Measurements from ENCODE around the gene ELP4.

The ELP4 gene

DNA sequence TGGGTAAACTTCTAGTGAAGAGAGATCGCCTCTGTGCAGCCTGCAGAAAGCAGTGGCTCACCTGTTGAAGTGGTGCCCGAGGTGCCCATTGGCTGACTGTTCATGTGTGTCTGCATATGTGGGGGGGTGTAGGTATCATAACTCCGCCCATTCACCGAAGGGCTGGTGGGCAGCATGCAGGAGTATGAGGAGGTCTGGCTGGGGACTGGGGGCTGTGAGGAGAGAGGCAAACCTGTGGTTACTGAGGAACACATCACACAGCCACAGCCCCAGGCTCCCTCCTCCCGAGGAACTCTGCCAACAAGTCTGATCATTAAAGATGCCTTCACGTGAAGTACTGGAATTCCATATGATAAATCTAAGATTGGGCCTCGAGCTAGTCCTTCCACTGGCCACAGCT lies 281.1 kb downstream of the ELP4 start:
- Histone ChIP-seq H3K23ac (ENCODE audit: low read length in 2 of 2) (no peak overlapping the region), H3K27me3 (ENCODE audit: control insufficient read depth in 1 of 2, insufficient read depth in 1 of 2, low read length in 2 of 2) (peaks cover 19 to 31% of the 10 kb centered on the region in 2 experiments), H2BK120ac (ENCODE audit: low read depth, low read length) (no peak overlapping the region), H4K91ac (ENCODE audit: low read length) (no peak overlapping the region), H3K4ac (ENCODE audit: low read depth in 1 of 2, low read length in 2 of 2) (no peak overlapping the region), H3K9me3 (ENCODE audit: control insufficient read depth, low read length) (no peaks in the 10 kb centered on the region), H3K36me3 (ENCODE audit: control insufficient read depth in 1 of 2, insufficient read depth in 2 of 2, low read depth in 1 of 2, low read length in 2 of 2) (peaks cover 0 to 5% of the 10 kb centered on the region in 2 experiments), H2AFZ (ENCODE audit: low read depth, low read length) (no peak overlapping the region), H3K27ac (ENCODE audit: low read length, poor library complexity, severe bottlenecking) (no peak overlapping the region), H2BK5ac (ENCODE audit: low read depth, low read length, poor library complexity, severe bottlenecking) (no peak overlapping the region), H3K18ac (ENCODE audit: low read depth in 1 of 2, low read length in 2 of 2) (no peak overlapping the region), H2BK12ac (ENCODE audit: low read length in 2 of 2) (no peak overlapping the region), H3K4me2 (ENCODE audit: low read length, poor library complexity, severe bottlenecking) (no peak overlapping the region), H3K4me1 (ENCODE audit: control insufficient read depth, insufficient read depth, low read depth, low read length) (no peaks in the 10 kb centered on the region), H3K9ac (ENCODE audit: low read length) (no peak overlapping the region), H4K8ac (ENCODE audit: low read length) (no peak overlapping the region), H3K79me1 (replicated peaks; ENCODE audit: low read length, poor library complexity, severe bottlenecking) (no peaks in the 10 kb centered on the region), H2AK5ac (ENCODE audit: low read length, severe bottlenecking) (no peak overlapping the region), H2BK15ac (ENCODE audit: low read depth, poor library complexity, severe bottlenecking) (no peak overlapping the region), H3K14ac (ENCODE audit: low read length in 2 of 2) (no peak overlapping the region), H3K4me3 (ENCODE audit: insufficient read depth in 1 of 2, low read depth in 1 of 2, low read length in 2 of 2) (no peak overlapping the region)
- WGBS: 85% methylated on average over 7 of the region's 7 CpGs
- DNase-seq: no peak

DNA sequence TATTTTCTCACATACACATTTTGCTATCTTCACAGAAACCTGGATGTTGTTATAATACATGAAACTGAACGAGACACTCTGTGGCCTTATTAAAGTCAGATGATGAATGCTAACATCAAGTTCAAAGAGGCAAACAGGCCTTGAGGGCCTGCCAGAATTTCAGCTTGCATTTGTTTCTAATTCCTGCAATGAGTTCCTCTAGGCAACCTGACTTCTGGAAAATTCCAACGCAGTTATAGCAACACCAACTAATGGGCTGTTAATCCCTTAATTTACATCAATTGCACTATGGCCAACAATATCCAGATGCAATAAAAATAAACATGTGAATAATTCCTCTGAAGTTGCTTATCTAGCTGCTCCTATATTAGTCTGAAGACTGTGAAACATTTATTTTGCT lies 282.5 kb downstream of the ELP4 start:
- no peaks in the 10 kb centered on the region for H3K79me1 ChIP-seq (replicated peaks; ENCODE audit: low read length, poor library complexity, severe bottlenecking)
- H3K4me2 ChIP-seq (ENCODE audit: low read length, poor library complexity, severe bottlenecking): no peak overlapping the region
- DNase-seq: no peak
- no peaks in the 10 kb centered on the region for H3K9me3 ChIP-seq (ENCODE audit: control insufficient read depth, low read length)
- no peak overlapping the region for H3K4ac ChIP-seq (ENCODE audit: low read depth in 1 of 2, low read length in 2 of 2)
- no peak overlapping the region for H4K91ac ChIP-seq (ENCODE audit: low read length)
- H3K36me3 ChIP-seq (ENCODE audit: control insufficient read depth in 1 of 2, insufficient read depth in 2 of 2, low read depth in 1 of 2, low read length in 2 of 2): peaks cover 0 to 3% of the 10 kb centered on the region in 2 experiments
- no peak overlapping the region for H2BK15ac ChIP-seq (ENCODE audit: low read depth, poor library complexity, severe bottlenecking)
- H2BK5ac ChIP-seq (ENCODE audit: low read depth, low read length, poor library complexity, severe bottlenecking): no peak overlapping the region
- no peak overlapping the region for H3K4me3 ChIP-seq (ENCODE audit: insufficient read depth in 1 of 2, low read depth in 1 of 2, low read length in 2 of 2)
- WGBS: 70% methylated on average over 2 of the region's 2 CpGs
- H3K27me3 ChIP-seq (ENCODE audit: control insufficient read depth in 1 of 2, insufficient read depth in 1 of 2, low read length in 2 of 2): peaks cover 32 to 43% of the 10 kb centered on the region in 2 experiments
- no peak overlapping the region for H3K27ac ChIP-seq (ENCODE audit: low read length, poor library complexity, severe bottlenecking)
- no peak overlapping the region for H3K23ac ChIP-seq (ENCODE audit: low read length in 2 of 2)
- no peak overlapping the region for H4K8ac ChIP-seq (ENCODE audit: low read length)
- H3K14ac ChIP-seq (ENCODE audit: low read length in 2 of 2): no peak overlapping the region
- no peak overlapping the region for H2AK5ac ChIP-seq (ENCODE audit: low read length, severe bottlenecking)
- H2AFZ ChIP-seq (ENCODE audit: low read depth, low read length): no peak overlapping the region
- no peak overlapping the region for H3K9ac ChIP-seq (ENCODE audit: low read length)
- H3K4me1 ChIP-seq (ENCODE audit: control insufficient read depth, insufficient read depth, low read depth, low read length): no peaks in the 10 kb centered on the region
- no peak overlapping the region for H2BK12ac ChIP-seq (ENCODE audit: low read length in 2 of 2)
- no peak overlapping the region for H3K18ac ChIP-seq (ENCODE audit: low read depth in 1 of 2, low read length in 2 of 2)
- no peak overlapping the region for H2BK120ac ChIP-seq (ENCODE audit: low read depth, low read length)

DNA sequence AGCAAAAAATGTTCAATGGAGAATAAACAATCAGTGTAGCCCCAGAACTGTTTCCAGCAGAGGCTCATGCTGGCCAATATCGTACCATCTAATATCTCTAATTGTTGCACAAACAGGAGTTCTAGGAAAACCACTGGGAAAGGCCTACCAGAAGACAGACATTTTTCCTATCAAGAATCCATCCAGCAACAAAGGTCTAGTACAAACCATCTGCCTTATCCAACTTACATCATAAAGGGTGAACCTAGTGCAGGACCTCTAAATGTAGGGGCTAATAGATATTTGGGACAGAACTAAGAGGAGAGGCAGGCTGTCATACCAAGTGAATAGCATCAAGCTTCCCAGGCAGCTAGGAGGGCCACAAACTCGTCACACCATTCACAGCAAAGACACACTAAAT lies 282.9 kb downstream of the ELP4 start:
- DNase-seq: no peak
- 83% methylated on average over 2 of the region's 2 CpGs for WGBS
- H3K4me2 ChIP-seq (ENCODE audit: low read length, poor library complexity, severe bottlenecking): no peak overlapping the region

DNA sequence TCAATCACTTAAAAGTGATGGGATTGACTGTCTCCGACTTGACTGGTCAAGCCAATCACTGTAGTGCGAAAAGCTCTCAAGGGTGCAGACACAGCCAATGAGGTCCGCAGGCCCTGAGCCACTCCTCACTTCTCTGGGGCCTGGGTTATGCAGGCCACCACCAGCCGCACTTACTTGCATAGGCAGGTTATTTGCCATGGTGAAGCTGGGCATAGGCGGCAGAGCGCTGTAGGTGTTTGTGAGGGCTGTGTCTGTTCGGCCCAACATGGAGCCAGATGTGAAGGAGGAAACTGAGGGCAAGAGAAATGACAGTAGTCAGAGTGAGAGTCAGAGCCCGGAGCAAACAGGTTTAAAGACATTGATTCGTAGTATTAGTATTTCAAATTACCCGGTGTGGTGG lies 283.7 kb downstream of the ELP4 start:
- Histone ChIP-seq H3K79me1 (replicated peaks; ENCODE audit: low read length, poor library complexity, severe bottlenecking) (no peaks in the 10 kb centered on the region), H3K36me3 (ENCODE audit: control insufficient read depth in 1 of 2, insufficient read depth in 2 of 2, low read depth in 1 of 2, low read length in 2 of 2) (no peaks in the 10 kb centered on the region), H3K27ac (ENCODE audit: low read length, poor library complexity, severe bottlenecking) (no peak overlapping the region), H3K4me1 (ENCODE audit: control insufficient read depth, insufficient read depth, low read depth, low read length) (peaks cover 5% of the 10 kb centered on the region), H2BK12ac (ENCODE audit: low read length in 2 of 2) (no peak overlapping the region), H3K4ac (ENCODE audit: low read depth in 1 of 2, low read length in 2 of 2) (no peak overlapping the region), H3K27me3 (ENCODE audit: control insufficient read depth in 1 of 2, insufficient read depth in 1 of 2, low read length in 2 of 2) (peaks cover 45 to 54% of the 10 kb centered on the region in 2 experiments), H2BK15ac (ENCODE audit: low read depth, poor library complexity, severe bottlenecking) (no peak overlapping the region), H3K4me2 (ENCODE audit: low read length, poor library complexity, severe bottlenecking) (no peak overlapping the region), H2BK5ac (ENCODE audit: low read depth, low read length, poor library complexity, severe bottlenecking) (no peak overlapping the region), H3K9ac (ENCODE audit: low read length) (no peak overlapping the region), H2AFZ (ENCODE audit: low read depth, low read length) (no peak overlapping the region), H3K4me3 (ENCODE audit: insufficient read depth in 1 of 2, low read depth in 1 of 2, low read length in 2 of 2) (no peak overlapping the region), H2AK5ac (ENCODE audit: low read length, severe bottlenecking) (no peak overlapping the region), H3K23ac (ENCODE audit: low read length in 2 of 2) (no peak overlapping the region), H3K14ac (ENCODE audit: low read length in 2 of 2) (no peak overlapping the region), H2BK120ac (ENCODE audit: low read depth, low read length) (no peak overlapping the region), H3K18ac (ENCODE audit: low read depth in 1 of 2, low read length in 2 of 2) (no peak overlapping the region), H4K8ac (ENCODE audit: low read length) (no peak overlapping the region), H3K9me3 (ENCODE audit: control insufficient read depth, low read length) (no peaks in the 10 kb centered on the region), H4K91ac (ENCODE audit: low read length) (no peak overlapping the region)
- DNase-seq: no peak
- 93% methylated on average over 10 of the region's 10 CpGs for WGBS

More for the DNA sequence above, 282.9 kb downstream of the ELP4 start:
- H2AFZ ChIP-seq (ENCODE audit: low read depth, low read length): no peak overlapping the region
- H3K4me1 ChIP-seq (ENCODE audit: control insufficient read depth, insufficient read depth, low read depth, low read length): peaks cover 1% of the 10 kb centered on the region
- no peaks in the 10 kb centered on the region for H3K79me1 ChIP-seq (replicated peaks; ENCODE audit: low read length, poor library complexity, severe bottlenecking)
- no peak overlapping the region for H2BK5ac ChIP-seq (ENCODE audit: low read depth, low read length, poor library complexity, severe bottlenecking)
- no peak overlapping the region for H3K14ac ChIP-seq (ENCODE audit: low read length in 2 of 2)
- H2BK120ac ChIP-seq (ENCODE audit: low read depth, low read length): no peak overlapping the region
- no peak overlapping the region for H4K8ac ChIP-seq (ENCODE audit: low read length)
- H3K27ac ChIP-seq (ENCODE audit: low read length, poor library complexity, severe bottlenecking): no peak overlapping the region
- peaks cover 37 to 47% of the 10 kb centered on the region in 2 experiments for H3K27me3 ChIP-seq (ENCODE audit: control insufficient read depth in 1 of 2, insufficient read depth in 1 of 2, low read length in 2 of 2)
- H2AK5ac ChIP-seq (ENCODE audit: low read length, severe bottlenecking): no peak overlapping the region
- no peak overlapping the region for H4K91ac ChIP-seq (ENCODE audit: low read length)
- no peaks in the 10 kb centered on the region for H3K36me3 ChIP-seq (ENCODE audit: control insufficient read depth in 1 of 2, insufficient read depth in 2 of 2, low read depth in 1 of 2, low read length in 2 of 2)
- H3K4ac ChIP-seq (ENCODE audit: low read depth in 1 of 2, low read length in 2 of 2): no peak overlapping the region
- no peak overlapping the region for H3K18ac ChIP-seq (ENCODE audit: low read depth in 1 of 2, low read length in 2 of 2)
- H3K9ac ChIP-seq (ENCODE audit: low read length): no peak overlapping the region
- H2BK15ac ChIP-seq (ENCODE audit: low read depth, poor library complexity, severe bottlenecking): no peak overlapping the region
- no peaks in the 10 kb centered on the region for H3K9me3 ChIP-seq (ENCODE audit: control insufficient read depth, low read length)
- no peak overlapping the region for H2BK12ac ChIP-seq (ENCODE audit: low read length in 2 of 2)
- H3K4me3 ChIP-seq (ENCODE audit: insufficient read depth in 1 of 2, low read depth in 1 of 2, low read length in 2 of 2): no peak overlapping the region
- H3K23ac ChIP-seq (ENCODE audit: low read length in 2 of 2): no peak overlapping the region

Measured in mesenchymal stem cell (in vitro differentiated cells and primary cell).